T-helper 9 cell (primary cell): ENCODE data around the gene BAIAP2L2.
A peak's percentile ranks its signal among the peaks of the same experiment; 100 is the strongest.
"Not testable (repeated sequence)": the region's sequence is repeated elsewhere in the genome, so short reads cannot be mapped to it uniquely, and the experiment has no call there.

Experiments used
- DNase-seq: peaks from one replicate; pipeline ENCODE4 v3.0.0-alpha.2; 2020

Gene BAIAP2L2

DNA sequence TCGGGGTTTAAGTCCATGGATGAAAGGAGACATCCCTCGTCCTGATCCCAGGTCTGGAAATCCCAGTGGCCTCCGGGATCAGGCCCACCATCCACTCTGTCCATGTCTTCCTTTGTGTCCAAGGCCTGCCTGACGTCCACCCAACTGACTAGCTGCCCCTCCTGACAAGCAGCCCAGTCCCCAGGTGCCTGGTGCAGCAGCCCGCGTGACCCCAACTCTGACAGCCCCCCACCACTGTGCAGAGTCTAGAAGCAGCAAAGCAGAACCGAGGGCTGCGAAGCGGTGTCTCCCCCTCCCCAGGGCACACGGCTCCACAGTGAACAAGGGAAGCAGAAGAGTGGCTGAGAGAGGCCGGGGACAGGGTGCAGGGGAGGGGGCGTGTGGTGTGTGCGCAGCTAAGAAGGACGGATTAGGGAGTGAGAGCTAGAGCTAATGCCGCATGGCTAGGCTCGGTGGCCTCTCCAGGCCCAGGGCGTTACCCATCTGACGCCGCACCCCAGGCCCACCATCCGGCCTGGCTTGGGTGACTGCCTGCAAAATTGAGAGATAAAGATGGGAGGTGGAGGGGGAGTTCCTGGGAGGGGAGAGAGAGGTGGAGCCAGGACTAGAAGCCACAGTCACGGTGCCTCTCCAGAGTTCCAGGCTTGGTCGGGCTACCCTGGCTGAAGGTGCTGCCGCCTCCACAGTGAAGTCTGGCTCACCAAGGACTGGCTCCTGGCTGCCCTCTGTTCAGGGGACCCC is 16.6 kb upstream of the BAIAP2L2 start:
- no peak for DNase-seq

DNA sequence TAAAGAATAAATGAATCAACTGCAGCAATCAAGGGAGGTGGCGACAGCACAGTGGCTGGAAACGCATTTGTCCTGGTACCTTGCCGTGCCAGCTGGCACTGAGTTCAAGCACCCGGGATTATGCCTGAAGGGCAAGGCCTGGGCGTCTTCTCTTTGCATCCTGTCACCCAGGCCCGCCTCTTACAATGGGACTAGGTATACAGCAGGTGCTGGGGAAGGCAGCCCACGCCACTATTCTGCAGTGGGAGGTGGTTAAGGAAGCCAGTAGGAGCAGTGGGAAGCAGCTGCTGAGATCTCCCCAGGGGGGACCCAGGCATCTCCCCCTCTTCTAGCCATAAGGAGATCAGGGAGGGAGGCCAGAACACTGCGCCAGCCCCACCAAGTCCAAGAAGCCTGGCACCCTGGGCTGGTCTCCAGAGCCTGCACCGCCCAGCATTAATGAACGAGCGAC is 15.3 kb upstream of the BAIAP2L2 start:
- DNase-seq, result no peak

DNA sequence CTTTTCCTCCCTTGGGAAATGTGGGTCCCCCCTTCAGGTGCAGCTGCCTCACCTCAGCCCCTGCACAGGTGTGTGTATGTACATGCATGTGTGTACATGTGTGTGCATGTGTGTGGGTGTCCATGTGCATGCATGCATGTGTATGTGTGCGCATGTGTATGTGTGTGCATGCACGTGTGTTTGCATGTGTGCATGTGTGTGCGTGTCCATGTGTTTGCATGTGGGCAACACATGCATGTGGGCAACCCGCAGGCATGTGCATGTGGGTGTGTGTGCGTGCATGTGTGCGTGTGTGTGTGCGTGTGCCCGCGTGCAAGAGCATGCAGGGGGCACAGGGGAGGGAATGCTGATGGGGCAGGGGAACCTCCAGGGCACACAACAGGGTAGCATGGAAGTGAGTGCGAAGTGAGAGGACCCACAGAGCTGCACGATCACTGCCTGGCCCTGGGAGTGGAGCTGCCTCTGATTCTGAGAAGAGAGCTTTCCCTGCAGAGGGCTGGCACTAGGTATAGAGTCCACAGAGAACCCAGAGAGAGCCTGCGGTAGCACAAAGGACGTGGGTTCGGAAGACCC is 14.6 kb upstream of the BAIAP2L2 start:
- no peak for DNase-seq

DNA sequence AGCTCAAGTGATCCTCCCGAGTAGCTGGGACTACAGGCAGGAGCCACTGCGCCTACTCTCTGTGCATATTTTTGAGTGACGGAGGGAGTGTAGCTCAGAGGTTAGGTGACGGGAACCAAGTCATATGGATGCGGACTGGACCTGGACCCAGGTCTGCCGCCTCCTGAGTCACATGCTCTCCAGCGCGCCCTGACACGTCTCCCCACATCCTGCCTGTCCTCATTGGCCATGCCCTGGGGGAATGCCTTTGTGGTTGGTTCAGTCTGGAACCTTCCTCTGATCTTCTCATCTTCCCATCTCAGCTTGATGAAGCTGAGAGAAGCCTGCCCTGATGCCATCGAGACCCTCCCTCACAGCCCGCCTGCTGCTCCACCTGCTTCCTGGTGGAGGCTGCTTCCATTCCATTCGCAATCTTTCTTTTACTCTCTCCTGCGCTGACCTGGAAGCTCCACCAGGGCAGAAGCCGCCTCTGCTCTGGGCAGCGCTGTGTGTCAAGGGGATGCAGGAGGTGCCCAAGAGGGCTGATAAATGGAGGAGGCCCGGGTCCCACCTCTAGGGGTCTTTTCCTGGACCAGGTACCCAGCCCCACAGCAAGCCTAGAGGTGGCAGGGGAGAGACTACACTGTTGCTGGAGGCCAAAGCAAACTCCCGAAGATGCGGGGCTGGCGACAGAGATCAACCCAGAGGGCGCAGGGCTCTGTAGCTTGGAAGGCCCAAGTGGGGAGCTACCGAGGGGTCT is 13.9 kb upstream of the BAIAP2L2 start:
- DNase-seq, result no peak

DNA sequence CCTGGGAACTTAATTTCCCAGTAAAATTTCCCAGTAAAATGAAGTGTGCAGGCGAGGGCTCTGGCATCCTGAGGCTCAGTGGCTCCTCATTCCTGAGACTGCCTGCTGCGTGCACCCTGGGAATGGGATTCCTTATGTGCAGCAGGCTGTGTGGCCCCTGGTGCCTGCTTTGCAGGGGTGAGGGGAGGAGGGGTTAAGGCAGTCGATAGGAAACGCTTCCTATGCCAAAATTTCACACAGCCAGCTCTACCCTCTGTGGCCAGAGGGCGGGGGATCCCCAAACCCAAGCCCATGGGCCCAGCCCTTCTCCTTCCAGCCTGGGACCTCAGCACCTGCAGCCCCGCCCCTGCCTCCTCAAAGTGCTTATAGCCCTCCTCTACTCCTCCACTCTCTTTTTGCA is 12.1 kb upstream of the BAIAP2L2 start:
- DNase-seq, result no peak

DNA sequence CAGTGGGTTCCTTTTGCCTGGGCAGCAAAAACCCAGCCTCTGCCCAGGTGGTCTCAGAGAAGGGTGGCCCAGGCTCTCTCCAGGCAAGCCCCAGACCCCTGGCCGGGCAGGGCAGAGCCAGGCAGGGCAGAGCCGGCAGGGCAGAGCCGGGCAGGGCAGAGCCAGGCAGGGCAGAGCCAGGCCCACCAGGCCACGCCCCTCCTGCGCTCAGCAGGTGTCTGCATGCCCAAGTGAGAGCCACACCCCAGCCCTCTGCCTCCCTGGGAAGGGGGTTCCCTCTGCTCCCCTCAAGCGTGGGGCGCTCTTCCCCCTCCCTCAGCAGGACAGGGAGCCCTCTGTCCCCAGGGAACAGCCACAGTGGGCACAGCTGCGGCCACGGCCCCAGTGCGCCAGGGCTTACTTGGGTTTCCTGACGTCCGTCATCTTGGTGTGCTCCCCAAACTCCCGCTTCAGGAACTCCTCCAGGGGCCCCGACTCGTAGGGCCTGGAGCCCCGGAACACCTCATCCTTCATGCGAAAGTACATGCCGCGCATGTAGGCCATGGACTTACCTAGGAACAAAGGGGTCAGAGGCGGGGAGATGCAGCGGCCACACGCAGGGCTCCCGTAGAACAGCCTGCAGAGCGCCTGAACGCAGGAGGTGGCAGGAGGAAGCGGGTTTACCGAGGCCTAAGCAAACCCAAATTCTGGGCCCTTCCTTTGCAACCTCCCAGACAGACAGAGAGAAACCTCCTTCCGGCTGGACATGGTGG is 10.1 kb upstream of the BAIAP2L2 start:
- no peak for DNase-seq

DNA sequence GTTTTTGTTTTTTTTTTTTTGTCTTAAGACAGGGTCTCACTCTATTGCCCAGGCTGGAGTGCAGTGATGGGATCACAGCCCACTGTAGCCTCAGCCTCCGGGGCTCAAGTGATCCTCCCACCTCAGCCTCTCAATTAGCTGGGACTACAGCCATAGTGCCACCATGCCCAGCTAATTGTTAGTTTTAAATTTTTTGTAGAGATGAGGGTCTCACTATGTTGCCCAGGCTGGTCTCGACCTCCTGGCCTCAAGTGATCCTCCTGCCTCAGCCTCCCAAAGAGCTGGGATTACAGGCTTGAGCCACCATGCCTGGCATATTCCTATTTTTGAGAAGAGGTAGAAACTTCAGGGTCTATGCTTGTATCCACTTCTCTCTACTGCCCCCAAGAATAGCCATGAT is 8.3 kb upstream of the BAIAP2L2 start:
- not testable (repeated sequence) for DNase-seq

DNA sequence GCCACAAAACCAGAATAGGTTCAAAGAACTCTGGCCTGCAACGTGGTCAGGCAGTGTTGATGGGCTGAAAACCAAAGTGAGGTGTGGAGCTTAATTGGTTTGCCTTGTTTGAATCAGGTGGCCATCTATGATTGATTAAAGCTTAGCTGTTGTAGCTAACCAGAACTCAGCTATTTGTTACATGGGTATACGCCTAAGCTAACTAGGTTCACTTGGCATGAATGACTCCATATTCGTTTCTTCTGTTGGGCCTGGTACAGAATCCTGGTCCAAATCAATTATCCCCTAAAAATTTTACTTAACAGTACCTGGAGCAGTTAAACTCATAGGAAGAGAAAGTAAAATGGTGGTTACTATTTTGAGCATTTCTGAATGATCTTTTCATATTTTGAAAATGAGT is 7.7 kb upstream of the BAIAP2L2 start:
- DNase-seq, result no peak

DNA sequence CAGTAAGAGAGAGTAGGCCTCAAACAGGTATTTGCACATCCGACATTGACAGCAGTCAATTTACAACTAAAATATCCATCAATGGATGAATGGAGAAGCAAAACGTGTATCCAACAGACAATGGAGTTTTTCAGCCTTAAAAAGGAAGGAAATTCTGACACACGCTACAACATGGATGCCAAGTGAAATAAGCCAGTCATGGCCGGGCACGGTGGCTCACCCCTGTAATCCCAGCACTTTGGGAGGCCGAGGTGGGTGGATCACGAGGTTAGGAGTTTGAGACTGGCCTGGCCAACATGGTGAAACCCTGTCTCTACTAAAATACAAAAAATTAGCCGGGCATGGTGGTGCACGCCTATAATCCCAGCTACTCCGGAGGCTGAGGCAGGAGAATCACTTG is 7.1 kb upstream of the BAIAP2L2 start:
- DNase-seq, result not testable (repeated sequence)

DNA sequence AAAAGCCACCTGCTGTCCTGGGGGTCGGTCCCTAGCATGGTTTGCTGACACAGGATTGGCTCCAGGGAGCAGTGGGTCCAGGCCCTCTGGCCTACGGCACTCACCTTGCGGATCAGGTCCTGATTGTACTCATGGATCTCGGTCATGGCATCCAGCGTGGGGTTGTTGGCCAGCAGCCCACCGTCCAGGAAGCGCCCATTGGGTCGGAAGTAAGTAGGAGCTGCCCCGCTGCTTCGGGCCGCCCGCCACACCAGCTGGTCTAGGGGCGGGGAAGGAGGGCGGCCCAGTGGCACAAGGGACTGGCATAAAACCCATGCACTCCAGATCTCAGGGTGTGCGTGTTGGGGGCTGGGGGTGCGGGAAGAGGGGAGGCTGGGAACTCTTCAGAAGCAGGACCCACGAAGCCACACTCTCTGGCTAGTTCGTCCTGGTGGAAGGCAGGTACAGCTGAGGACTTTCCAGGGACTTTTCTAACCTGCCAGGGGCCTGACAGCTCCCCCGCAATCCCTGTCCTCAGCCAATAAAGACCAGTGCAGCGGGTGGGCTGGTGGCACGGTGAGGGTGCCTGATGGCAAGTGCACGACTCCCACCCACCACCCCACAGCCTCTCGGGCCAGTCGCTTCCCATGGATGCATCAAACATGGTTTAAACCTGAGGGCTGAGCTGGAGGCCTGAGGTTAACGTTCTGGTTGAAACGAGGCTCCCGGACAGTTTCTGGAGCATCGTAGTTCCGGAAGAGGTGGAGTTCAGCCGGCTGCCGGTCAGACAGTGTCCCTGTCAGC is 5.1 kb upstream of the BAIAP2L2 start:
- DNase-seq, result no peak

DNA sequence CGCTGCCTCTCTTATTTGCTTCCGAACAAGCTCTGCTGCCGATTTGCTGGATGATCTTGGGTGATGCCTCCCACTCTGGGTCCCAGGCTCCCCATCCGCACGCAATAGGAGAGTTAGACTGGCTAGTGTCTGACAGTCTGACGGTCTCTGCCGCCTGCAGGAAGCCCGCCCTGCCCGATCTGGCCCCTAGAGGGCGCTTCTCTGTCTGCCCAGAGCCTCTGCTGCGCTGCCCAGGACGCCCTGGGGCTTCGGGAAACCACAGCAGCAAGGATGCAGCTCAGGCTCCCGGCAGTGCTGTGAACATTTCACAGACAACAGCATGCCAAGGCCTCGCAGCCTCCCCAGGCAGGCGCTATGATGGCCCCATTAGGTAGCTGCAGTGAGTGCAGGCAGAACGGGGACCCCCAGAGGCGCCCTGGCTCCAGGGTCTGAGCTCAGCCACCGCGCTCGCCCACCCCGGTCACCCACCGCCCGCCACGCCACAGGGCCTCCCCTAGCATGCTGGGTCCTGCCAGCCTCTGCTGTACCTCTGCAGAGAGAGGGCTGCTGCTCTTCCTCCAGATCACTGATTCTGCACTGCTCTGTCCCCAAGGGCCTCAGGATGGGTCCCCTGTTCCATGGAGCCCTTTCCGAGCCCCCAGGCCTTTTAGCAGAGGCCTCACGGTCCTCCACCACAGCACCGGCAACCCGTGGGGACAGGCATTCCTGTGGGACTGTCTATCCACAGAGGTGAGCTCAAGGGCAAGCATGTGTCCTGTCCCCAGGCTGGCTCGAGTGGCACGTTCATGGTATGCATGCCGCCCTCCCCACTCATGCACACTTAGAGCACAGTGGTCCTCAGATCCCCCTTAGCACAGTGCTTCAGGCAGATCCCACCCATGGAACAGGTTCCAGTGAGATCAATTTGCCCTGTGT is 4.3 kb upstream of the BAIAP2L2 start:
- DNase-seq, result peak; percentile 76

DNA sequence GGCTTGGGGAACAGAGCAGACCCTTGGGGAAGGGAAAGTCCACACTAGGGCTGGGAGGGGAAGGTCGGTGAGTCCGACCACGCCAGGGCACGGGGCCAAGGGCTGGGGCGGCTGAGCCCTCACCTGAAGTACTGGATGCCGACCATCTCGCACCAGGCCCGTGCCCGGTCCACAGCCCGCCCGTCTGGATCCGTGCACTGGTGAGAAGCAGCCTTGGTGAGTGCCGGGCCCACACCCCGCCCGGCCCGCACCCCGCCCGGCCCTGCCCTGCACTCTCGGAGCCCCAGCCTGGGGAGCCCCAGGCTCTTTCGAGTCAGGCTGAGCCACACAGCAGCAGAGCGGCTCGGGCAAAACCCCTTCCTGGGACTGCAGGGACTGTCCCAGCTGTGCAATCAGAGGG is 1.9 kb upstream of the BAIAP2L2 start:
- no peak for DNase-seq

DNA sequence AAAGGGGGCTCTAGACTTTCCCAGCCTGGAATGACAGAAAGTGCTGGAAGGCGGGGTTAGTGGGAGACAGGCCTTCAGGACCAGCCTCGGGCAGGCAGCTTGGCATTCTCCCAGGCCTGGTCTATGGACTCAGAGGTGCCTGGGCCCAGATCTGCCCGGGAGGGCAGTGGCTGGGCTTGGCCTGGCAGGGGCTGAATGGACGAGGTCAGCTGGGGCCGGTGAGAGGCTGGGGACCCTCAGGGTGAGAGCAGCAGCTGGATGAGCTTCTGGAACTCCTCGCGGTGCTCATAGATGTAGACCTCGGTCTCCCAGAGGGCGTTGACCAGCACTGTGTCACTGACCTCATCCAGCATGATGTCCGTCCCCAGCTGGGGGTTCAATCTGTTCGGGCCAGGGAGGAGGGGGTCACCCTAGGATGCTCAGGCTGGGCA is 1.5 kb upstream of the BAIAP2L2 start:
- no peak for DNase-seq

DNA sequence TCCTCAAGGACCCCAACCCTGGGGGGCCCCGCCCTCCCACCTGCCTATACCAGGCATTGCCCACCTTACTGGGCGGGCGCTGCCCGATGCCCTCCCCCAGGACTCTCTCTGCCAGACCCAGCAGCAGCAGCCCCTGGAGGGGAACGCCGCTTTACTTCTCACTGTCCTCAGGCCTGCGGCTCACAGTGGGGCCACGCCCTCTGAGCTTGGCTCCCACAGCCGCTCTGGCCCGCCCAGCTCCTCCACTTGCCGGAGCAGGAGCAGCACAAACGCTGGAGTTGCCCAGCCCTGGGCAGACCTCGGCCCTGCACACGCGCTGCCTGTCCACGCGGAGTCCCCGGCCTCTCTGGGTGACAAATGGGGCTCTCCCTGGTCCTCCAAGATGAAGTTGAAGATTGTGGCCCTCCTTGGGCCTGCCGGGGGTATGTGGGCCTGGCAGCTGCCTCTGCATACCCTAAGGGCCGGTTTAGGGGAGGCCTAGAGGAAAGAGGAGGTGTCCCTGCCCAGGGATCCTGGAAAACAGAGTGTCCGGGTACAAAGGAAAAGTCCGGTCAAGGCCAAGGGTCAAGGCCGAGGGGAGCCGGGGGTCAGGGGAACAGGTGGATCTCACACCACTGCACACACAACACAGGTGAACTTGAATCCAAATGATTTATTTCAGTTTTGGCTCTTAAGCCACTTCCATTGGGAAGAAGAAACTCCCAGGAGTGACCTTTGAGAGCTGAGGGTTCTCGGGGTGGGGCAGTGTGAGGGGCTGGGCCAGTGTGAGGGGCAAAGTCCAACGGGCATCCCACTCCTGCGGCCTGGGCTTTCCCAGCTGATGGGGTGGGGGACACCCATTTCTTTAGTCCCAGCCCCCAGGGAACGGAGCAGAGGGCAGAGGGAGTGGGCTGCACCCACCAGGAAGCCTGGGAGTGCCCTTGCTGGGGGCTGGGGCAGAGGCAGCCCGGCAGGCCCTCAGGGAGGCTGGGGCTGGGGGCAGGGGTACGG is 674 bp upstream of the BAIAP2L2 start:
- DNase-seq, result no peak

DNA sequence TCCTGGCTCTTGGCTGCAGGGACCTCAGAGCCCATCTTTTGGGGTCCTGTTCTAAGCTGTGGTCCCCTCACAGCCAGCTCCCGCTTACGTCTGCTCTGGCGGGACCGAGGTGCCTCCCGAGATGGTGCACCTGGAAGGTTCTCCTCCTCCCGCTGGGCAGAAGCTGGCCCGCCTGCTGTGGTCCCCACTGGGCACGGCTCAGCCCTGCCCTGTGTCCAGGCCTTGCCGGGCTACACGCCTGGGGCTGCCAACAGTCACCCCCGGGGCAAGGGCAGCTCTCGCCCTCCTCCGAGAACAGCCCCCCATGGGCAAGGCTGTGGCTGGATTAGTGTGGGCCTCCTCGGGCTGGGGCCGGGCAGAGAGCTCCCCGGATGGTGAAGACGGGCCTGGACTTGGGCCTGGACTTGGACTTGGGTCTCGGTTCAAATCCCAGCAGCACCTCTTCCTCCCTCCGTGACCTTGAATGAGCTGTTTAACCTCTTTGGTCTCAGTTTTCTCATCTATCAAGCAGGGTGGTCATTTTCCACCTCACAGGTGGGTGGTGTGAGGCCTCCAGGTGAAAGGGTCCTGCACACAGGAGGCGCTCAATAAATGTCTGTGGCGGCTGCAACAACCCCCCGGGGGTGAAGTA is 998 bp downstream of the BAIAP2L2 start:
- no peak for DNase-seq

DNA sequence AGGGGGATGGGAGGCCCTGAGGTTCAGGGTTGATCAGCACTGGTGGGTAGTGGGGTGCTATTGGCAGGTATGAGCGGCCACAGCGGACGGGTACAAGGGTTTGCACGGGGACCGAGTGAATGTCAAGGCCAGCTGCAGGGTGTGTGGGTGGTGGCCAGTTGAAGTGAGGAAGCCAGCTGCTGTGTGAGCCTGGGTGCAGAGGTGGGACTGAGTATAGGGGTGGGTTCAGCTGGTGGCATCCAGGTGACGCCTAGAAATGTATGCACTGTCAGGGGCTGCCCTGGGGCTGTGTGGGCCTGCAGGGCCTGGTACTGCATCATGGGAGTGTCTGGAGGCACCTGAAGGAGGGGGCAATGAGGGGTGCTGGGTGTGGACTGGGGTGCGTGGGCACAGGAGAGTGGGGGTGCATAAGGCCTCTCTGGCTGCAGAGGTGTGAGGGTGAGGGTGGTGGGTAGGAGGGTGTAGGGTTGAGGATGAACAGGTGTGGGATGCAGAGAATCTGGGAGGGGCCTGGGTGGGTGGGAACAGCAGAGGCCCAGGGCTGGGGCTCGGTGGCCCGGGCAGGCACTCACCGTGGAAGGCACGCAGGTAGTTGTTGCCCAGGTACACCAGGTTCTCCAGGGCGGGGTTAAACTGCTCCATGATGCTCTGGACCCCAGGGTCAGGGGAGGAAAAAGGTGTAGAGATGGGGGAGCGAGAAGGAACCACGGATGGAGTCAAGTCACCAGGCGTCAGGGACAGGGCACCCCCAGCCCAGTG is 1.7 kb downstream of the BAIAP2L2 start:
- DNase-seq, result no peak

DNA sequence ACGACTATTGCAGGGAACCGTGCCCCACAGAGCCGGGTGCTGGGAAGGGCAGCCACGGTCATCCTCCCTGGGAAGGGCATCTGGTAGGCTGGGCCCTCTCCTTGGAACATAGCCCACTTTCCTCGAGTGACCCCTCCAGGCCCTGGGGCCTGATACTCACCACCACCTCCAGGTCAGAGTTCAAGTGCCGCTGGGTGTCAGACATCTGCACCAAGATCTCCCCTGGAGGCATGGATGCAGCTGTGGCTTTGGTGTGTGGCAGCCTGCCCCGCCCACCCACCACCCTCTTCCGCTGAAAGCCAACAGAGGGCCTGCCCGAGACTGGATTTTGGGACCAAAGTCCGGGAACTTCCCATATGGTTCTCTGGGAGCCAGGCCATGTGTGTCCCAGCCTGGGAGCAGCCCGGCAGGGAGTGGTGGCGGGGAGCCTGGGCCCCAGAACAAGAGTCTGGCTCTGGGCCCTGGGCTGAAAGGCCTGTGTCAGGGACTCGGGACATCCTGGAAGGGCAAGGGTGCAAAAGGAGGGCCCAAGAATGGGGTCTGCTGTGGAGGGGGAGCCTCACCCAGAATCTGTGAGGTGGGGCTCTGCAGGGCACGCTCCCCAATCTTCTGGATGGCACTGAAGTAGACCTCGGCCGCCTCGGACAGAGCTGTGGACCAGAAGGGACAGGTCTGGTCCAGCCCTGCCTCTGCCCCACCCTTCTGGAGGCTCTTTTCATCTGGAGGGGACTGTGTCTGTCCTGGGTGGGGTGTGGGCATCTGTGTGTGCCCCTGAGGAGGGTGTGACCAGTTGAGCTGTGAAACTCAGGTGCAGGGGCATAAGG is 2.6 kb downstream of the BAIAP2L2 start:
- DNase-seq, result no peak
